LNCAP (cell line): ENCODE results near the gene AP3B1.

Experiments used
- CTCF ChIP-seq: fragments of 450-650 bp; IDR thresholded peaks from 2 replicates; pipeline ENCODE4 v1.5.1; 2017; ENCODE audit warnings: mild to moderate bottlenecking

Gene AP3B1

DNA sequence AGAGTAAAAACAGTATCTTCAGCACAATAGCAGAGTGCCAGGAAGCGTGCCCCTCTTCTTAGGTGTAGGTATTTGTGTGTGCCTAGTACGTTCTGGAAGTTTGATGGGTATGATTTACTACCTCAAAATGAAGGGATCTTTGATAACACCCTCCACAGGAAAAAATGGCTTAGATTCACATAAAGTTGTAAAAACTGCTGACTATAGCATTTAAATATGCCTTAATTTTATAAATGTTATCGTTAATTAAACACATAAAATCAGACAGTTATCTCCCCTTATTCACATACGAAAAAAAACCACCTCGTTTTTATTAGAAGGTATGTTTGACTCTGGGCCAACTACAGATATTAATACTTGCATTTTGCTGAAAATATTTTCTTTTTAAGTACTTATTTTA lies 274.8 kb downstream of the AP3B1 start:
- TF ChIP-seq CTCF: no peak

GRCh38 chr5:78016863-78017529 lies 277.5 kb downstream of the AP3B1 start:
- TF ChIP-seq CTCF: no peak

DNA sequence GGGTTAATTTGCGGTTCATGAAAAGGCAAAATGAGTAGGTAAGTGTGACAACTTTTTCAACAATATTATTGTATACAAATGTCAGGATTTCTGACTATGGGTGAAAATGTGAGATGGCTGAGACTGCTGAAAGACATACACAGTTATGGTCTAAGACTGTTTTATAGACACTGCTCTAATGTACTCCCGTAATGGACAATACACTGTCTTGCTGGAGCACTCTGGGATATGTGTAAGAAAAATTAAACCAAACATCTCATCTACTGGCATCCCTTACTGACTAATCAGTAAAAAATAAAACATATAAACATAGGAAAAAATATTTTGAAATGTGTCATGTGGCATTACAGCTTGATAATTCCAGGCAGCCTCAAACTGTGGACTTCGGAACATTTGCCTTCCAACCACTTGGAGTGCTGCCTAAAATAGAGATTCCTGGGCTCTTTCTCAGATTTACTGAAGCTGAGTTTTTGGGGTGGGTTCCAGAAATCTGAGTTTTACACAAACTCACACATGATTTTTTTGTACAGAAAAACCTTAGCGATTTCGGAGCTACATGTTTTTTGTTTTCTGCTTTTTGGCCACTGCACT lies 284.5 kb downstream of the AP3B1 start:
- TF ChIP-seq CTCF: no peak

GRCh38 chr5:78008356-78008967 lies 286.0 kb downstream of the AP3B1 start:
- TF ChIP-seq CTCF: peak; percentile 97

DNA sequence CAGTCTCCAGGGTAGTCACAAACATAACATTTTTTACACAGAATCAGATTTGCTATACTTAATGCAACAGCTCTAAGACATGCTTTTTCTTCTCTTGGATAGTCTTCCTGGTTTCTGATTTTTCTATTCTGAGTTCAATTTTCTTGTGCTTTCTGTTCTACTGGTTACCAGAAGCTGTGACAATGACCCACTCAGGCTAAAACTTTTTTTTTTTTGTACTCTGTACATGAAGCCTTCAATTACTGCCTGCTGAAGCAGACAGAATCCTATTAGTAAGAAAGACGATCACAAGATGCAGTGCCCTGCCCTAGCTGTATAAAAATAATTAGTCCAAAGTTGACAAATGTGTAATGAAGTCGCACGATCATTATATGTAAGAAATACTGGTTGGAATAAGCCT lies 287.3 kb downstream of the AP3B1 start:
- TF ChIP-seq CTCF: no peak

- TF ChIP-seq CTCF: no peak
Measured at GRCh38 chr5:78006449-78006848, 288.0 kb downstream of the AP3B1 start.

DNA sequence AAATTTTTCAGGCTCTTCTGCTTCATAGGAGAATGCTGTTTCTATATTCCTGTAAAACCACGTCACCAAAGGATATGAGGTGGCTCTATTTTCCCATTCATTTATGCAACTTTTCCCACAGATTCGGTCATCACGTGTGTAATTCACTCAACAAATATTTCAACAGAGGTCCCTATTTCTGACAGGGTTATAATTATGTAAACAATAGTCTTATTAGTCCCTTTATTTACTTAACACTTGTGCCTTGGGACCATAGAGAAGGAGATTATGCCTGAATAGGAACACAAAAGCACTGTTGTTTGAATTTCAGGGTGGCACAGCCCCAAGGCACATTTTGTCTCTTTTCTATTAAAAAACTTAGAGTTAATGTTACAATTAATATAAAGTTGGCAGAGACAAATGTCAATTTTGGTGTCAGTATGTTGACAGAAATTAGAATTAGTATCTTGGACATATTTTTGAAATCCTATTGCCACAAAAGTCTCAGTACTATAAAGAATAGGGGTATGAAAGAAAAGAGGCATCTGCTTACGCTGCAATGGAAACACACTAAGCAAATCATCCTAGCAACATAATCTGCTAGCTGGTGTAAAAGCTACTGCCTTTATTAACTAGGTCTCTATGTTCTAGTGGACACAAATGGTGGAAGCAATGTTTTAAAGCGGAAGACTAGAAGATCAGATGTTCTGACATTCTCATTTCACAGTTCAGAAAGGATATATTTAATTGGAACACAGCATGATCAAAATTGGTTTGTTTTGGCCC lies 289.3 kb downstream of the AP3B1 start:
- no peak for TF ChIP-seq CTCF
